Measurements from ENCODE around the gene DGKK.
A peak's percentile ranks its signal among the peaks of the same experiment; 100 is the strongest.

DGKK gene, protein sequence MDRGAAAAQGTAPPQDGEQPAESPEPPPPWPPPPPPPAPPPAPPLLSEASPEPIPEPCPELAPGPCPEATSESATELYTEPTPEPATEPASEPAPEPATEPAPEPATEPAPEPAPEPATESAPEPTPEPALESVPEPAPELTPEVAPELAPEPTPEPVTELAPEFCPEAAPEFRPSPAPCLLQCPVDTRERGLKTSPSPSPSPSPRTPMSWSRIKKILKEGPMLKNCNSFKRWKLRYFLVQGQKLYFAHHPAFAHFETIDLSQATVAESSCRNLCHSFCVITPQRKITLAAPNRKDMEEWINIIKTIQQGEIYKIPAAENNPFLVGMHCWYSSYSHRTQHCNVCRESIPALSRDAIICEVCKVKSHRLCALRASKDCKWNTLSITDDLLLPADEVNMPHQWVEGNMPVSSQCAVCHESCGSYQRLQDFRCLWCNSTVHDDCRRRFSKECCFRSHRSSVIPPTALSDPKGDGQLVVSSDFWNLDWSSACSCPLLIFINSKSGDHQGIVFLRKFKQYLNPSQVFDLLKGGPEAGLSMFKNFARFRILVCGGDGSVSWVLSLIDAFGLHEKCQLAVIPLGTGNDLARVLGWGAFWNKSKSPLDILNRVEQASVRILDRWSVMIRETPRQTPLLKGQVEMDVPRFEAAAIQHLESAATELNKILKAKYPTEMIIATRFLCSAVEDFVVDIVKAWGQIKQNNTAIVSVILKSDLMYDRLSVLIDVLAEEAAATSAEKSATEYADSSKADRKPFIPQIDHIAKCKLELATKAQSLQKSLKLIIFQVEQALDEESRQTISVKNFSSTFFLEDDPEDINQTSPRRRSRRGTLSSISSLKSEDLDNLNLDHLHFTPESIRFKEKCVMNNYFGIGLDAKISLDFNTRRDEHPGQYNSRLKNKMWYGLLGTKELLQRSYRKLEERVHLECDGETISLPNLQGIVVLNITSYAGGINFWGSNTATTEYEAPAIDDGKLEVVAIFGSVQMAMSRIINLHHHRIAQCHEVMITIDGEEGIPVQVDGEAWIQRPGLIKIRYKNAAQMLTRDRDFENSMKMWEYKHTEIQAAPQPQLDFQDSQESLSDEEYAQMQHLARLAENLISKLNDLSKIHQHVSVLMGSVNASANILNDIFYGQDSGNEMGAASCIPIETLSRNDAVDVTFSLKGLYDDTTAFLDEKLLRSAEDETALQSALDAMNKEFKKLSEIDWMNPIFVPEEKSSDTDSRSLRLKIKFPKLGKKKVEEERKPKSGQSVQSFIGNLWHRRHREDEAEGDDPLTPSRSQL

DNA sequence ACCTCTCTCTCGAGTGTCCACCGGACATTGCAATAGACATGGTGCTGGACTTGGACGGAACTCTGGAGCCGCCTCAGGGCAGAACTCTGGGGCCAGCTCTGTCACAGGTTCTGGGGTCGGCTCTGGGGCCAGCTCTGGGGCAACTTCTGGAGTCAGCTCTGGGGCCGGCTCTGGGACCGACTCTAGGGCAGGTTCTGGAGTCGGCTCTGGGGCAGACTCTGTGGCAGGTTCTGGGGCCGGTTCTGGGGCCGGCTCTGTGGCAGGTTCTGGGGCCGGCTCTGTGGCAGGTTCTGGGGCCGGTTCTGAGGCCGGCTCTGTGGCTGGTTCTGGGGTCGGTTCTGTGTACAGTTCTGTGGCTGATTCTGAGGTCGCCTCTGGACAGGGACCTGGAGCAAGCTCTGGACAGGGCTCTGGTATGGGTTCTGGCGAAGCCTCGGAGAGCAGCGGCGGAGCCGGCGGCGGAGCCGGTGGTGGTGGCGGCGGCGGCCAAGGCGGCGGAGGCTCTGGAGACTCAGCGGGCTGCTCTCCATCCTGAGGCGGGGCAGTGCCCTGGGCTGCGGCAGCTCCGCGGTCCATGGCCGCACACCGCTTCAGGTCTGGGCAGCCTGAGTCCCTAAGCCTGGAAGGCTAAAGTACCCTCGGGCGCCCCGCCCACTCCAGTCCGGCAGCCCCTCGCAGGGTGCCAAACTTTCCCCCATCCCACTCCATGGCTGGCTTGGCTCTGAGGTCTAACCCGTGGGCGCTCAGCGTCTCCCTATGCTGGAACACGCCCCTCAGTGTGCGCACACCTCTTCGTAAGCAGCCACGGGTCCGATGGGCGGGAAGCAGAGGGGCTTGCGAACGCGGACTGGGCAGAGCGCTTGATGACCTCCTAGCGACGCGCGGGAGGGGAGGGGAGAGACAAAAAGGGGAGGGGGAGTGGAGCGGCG is at the start of gene DGKK:
DGKK (minus strand) TSS at position 723 of the 929 bp plus-strand sequence; CDS start at position 576, 147 bp downstream.
- intact Hi-C loops (cut with DNase I): no loop called here
- peak in 3 of 10 donors; percentile 68 to 84 (median 73) for DNase-seq

DNA sequence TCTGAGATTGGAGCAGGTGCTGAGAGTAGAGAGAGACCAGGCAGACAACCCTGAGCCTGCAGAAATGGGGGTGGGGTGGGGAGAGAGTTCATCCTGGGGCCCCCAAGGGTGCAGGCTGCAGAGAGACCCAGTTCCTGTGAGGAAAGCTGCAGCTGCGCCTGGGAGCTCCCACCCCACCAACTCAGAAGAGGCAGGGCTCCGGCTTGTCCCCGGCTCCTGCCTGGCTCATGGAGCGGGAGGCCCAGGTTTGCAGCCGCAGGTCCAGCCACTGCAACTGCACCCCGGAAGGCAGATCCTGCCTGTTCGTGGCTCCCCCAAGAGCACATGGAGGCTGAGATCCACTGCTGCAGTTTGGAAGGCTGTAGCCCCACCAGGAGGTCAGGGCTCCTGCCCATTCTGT is 44.2 kb upstream of the DGKK start:
- intact Hi-C loops (cut with DNase I): no loop called here
- DNase-seq: peak in 2 of 10 donors; percentile 60 to 75

DNA sequence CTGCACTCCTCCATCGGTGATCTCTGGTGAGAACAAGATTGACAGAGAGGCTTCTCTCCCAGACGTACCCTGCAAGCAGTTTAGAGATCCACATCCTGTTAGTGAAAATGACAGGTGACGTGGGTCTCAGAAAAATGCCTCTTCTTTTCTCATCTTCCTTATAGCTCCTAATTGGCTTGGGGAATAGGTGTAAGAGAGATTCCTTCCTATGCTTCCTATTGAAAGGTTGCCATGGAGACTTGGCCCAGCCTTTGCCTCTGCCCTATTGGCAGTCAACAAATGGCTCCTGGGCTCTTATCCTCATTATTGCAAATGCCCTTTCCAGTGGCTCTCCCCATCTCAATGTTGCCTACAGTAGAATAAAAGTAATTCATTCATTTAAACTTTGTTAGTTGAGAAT is 26.5 kb upstream of the DGKK start:
- intact Hi-C loops (cut with DNase I): no loop called here
- no peak for DNase-seq

DNA sequence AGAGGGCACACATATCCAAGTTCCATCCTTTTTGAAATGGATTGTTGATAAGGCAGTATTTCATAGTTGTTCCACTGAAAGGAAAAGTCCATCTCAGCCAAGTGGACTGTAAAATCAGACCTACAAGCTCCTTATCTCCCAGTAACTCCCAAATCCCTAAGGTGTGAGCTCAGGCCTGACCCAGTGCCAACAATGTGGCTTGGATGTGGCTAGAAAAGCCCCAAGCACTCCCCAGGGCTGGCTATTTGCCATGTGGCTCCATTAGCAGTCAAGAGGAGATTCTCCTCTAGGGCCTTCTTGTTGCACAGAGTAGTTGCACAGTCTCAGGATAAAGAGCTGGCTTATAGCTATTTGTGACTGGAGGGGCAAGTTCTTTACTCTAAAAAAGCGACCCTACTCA is 25.0 kb upstream of the DGKK start:
- intact Hi-C loops (cut with DNase I): no loop called here

DNA sequence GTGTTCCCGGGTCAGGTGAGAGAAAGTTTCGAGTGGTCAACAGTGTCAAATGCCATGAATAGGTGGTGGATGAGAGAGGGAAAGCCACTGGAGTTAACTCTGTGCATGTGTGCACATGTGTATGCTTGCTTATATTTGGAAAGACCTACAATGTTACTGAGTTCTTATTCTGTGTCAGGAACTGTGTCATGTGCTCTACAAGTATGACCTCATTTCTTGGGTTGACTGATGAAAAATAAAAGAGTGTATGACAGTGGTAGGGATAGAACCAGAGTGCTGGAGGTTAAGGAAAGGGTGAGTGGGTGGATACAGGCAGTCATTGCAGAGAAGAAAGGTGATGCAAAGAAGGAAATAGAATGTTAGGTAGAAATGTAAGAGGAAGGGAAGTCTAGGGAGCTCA is 22.1 kb upstream of the DGKK start:
- DNase-seq: no peak
- intact Hi-C loops (cut with DNase I): no loop called here

More for the DNA sequence above, 25.0 kb upstream of the DGKK start:
- no peak for DNase-seq

DNA sequence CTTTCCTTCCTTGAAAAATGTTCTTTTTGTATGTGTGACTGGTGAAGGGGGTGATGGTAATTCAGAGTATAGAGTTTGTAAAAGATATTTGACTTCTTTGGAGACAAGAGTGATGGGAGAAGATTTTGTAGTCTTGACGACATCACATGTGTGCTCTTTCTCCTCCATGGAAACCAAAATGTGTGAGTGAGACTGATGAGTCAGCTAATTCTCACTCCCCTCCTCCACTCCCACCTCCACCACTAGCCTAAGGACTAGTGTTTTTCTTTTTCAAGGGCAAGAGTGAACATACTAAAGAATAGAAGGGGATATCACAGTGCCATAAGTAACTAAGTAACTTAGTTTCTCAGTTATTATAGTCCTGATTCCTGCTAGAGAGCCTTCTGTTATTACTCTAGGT is 14.0 kb upstream of the DGKK start:
- DNase-seq: no peak
- intact Hi-C loops (cut with DNase I): no loop called here

DNA sequence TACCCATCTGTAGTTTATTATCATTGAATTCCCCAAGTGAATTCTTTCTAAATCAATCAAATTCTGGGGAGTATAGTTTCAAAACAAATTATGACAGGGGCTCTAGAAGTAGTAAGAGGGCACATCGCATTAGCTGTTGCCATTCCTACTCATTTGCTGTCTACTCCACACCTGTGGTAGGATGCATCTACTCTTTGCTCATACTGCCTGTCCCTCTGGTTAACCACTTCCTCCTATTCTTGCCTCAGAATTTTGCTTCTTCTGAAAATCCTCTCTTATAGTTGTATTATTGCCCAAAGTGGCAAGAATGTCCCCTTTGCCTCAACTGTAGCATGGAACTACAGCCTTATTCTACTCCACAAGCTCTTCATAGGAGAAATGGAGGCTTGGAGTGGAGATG is 12.7 kb upstream of the DGKK start:
- intact Hi-C loops (cut with DNase I): no loop called here

DNA sequence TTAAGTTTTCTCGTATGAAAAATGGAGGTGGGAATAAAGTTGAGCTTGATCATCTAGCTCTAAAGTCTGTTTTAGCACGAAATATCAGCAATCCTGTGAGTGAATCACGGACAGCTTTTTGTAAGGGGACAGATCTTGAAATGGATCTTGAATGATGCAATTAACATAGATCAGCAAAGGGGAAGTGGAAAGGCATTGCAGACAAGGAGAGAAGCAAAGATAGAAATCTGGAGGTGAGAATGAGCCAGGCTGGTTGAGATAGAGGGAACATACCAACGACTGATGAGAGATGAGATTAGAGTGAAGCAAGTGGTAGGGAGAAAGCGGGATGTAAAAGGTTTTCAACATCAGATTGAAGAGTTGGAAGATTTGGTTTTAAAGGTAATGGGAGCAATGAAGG is 4.6 kb upstream of the DGKK start:
- no peak for DNase-seq
- intact Hi-C loops (cut with DNase I): no loop called here

More for the DNA sequence above, 12.7 kb upstream of the DGKK start:
- DNase-seq: no peak

DNA sequence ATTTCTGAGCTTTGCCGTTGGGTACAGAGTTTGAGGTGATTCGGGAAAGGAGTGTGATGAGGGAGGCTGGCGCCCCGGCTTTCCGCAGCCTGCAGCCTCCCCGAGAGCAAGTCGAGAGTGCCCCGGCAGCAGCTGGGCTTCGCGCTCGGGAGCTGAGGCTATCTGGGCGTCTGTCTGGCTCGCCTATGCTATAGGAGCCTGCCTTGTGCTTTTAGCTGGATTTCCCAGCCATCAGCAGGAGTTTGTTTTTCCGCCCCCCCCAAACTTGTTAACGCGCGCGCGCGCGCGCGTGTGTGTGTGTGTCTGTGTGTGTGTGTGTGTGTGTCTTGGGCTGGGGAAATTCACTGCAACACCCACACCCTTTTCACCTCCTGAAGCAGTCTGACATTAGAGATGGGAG is 765 bp upstream of the DGKK start:
- DNase-seq: peak in 2 of 10 donors; percentile 69 to 74
- intact Hi-C loops (cut with DNase I): no loop called here

DNA sequence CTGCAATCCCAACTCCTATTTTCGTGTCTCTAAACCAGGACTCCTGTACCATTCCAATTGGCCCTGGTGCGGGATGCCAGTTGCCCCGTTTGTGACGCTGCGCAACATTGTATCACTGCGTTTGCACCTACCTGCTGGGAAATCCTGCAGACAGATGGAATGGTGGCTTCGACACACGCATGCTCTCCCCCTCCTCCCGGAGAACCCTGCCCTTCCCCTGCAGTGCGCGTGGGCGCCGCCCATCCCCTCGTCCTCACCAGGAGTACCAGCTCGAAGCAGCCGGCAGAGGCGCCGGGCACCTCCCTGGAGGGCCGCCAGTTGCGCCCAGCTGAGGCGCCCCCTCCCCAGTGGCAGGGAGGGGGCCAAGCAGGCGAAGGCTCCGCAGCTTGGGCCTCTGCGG is 1.4 kb downstream of the DGKK start:
- DNase-seq: peak in 1 of 10 donors; percentile 51
- intact Hi-C loops (cut with DNase I): no loop called here

DNA sequence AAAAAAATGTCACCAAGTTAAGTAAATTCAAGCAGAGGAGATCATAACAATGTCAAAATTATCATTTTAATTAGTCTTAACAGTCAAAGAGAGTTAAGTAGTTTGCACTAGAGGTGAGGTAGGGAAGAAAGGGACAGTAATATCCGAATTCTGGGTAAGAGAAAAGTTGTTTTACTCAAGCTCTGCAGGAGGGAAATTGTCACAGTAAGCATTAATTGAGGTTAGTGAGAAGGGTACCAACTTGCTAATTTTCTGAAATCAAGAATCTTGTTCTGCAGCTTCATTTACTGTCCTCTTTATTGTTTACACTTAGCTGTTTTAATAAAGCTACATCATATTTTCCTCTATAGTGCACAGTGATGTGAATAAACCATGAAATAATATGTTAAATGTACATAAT is 11.0 kb downstream of the DGKK start:
- no peak for DNase-seq
- intact Hi-C loops (cut with DNase I): no loop called here

DNA sequence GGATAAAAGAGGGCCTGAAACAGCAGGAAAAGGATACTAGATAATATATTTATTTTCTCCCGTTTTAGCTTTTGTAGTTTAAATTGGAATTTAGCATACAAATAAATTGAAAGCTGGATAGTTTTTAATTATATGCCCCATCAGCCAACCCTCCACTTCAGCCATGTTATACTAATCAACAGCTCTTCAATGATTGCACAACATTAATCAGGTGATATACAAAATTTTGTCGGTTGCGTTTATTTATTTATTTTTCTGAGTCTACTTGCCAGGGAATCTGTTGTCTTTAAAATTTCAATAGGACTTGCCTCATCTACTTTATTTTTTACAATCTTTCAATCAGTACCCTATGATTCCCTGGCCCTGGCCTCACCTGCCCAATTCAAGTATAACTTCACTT is 12.1 kb downstream of the DGKK start:
- DNase-seq: no peak
- intact Hi-C loops (cut with DNase I): no loop called here

DNA sequence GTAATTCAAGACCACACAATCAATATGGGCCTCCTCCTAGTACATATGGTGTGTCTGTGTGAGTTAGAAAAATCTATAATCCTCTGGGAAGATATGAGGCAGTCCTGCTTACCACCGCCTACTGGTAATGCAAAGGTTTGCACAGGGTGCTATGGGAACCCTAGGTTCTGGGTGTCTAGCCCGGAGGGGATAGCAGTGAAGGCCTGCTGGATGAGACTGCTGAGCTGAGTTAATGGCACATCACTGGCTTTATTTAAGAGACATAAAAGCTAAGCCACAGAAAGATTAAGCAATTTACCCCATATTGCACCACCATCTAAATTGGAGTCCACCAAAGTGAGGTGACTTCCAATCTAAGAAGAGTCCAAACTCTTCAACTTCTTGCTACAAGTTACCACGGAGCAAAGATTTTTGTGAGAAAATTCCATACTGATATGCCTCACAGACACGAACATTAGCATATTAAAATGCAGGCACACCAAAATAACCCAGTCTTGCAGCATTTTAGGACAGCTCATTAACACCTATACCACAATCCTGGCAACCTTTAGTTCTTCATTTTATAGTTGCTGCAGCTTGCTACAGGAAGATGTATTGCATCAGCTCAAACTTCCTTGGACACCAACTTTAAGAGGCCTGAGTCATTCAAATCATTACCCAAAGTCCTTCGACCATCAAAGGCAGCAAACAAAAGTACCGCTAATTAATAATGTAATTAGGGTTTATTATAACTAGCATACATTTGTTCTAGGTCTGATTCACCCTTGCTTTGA is 13.7 kb downstream of the DGKK start:
- intact Hi-C loops (cut with DNase I): no loop called here
- no peak for DNase-seq

DNA sequence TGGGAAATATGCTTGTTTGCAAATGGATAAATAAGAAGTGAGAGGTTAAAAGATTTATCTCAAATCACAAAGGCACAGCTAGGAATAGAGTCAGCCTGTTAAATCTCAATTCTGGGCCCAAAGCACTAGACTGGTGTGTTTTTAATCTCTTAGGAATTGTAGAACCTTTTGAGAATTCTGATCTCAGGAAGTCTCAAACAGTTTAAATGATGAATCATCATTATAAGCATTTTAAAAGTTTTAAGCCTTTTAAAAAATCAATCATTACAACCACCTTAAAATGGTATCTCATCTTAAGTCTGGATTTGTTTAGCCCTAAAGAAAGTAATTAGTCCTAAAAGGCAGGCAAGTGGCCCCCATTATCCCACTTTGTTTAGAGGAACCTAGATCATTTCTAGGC is 17.8 kb downstream of the DGKK start:
- DNase-seq: no peak
- intact Hi-C loops (cut with DNase I): no loop called here

DNA sequence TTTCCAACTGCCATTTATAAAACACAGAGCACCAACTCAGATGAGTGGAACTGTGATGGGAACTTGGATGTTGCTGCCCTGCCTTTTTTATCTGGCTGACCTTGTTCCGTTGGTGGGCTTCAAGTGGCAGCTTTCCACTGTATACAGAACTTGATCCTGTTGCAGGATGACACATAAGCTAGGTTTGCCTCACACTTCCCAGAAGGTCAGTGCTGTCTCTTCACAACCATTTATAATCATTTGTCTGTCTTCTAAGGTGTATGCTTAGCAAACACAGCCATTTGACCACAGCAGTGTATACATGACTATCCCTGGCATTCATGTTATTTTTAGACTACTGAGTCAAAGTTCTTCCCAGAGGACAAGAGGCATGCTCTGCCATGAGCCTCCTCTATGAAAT is 20.3 kb downstream of the DGKK start:
- DNase-seq: no peak
- intact Hi-C loops (cut with DNase I): no loop called here

DNA sequence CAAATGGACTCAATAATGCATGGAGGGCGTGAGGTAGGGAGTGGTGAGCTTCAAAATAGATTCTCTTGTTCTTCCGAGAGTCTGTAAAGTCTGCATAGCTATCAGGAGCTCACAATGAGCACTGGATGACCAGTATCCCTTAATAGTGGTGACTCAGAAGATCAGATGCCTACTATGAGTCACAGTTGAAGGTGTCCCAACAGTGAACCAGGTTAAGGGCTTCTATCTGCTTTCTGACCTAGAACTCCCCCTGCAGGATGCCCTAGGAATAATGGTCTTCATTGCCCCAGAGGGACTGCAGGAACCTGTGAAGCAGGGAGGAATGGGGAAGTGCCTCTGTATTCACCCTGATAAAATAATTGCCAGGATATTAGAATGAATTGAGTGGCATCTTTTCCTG is 22.1 kb downstream of the DGKK start:
- intact Hi-C loops (cut with DNase I): no loop called here

DNA sequence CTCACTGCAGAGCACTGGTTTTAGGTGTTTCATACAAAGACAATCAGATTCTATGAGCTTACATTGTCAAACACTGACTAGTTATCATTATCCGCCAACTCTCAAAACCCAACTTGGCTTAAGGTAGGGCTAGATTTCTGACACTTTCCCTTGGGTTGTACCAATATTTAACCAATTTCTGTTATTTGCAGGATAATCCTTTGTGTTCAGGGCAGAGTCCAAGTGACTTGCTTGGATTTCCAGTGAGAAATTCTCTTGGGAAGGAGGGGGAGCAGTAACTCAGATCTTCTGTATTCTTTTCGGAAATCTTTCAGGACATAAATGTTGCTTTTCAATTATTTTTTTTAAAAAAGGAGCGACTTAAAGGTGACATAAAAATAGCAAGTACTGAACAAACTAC is 23.1 kb downstream of the DGKK start:
- intact Hi-C loops (cut with DNase I): no loop called here

More for the DNA sequence above, 22.1 kb downstream of the DGKK start:
- no peak for DNase-seq

DNA sequence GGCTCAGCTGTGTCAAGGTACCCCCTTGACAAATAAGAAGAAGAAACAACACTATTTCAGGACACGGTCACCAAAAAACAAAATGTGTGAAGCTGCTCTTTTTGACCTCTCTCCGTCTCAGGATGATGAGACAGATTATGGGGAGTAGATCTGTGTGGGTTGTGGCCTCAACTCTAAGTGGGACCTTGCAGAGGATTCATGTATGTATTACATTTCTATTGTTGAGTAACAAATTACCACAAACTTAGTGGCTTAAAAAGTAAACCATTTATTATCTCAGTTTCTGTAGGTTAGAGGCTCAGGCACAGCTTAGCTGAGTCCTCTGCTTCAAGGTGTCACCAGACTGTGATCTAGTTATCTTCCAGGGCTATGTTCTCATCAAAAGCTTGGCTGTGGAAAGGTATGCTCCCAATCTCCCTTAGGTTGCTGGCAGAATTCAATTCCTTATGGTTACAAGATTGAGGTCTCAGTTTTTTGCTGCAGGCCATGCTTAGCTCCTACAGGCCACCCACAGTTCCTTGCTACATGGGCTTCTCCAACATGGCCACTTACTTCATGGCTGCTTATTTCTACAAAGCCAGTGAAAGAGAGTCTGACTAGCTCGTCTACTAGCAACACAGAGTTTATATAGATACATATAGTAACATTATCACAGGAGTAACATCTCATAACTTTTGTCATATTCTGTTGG is 28.1 kb downstream of the DGKK start:
- no peak for DNase-seq
- intact Hi-C loops (cut with DNase I): no loop called here

More for the DNA sequence above, 23.1 kb downstream of the DGKK start:
- DNase-seq: no peak
